Activated CD4-positive, alpha-beta T cell treated with anti-CD3 and anti-CD28 coated beads, Interleukin-2, amount 50 U/mL, for 48 hours (primary cell): ENCODE data around the gene LIMS1.
"Not testable (repeated sequence)": the region's sequence is repeated elsewhere in the genome, so short reads cannot be mapped to it uniquely, and the experiment has no call there.

Source experiments
- DNase-seq, 2 experiments: peaks; one replicate each; pipeline ENCODE4 v3.0.0-alpha.2; 2020

Gene LIMS1, protein sequence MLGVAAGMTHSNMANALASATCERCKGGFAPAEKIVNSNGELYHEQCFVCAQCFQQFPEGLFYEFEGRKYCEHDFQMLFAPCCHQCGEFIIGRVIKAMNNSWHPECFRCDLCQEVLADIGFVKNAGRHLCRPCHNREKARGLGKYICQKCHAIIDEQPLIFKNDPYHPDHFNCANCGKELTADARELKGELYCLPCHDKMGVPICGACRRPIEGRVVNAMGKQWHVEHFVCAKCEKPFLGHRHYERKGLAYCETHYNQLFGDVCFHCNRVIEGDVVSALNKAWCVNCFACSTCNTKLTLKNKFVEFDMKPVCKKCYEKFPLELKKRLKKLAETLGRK

DNA sequence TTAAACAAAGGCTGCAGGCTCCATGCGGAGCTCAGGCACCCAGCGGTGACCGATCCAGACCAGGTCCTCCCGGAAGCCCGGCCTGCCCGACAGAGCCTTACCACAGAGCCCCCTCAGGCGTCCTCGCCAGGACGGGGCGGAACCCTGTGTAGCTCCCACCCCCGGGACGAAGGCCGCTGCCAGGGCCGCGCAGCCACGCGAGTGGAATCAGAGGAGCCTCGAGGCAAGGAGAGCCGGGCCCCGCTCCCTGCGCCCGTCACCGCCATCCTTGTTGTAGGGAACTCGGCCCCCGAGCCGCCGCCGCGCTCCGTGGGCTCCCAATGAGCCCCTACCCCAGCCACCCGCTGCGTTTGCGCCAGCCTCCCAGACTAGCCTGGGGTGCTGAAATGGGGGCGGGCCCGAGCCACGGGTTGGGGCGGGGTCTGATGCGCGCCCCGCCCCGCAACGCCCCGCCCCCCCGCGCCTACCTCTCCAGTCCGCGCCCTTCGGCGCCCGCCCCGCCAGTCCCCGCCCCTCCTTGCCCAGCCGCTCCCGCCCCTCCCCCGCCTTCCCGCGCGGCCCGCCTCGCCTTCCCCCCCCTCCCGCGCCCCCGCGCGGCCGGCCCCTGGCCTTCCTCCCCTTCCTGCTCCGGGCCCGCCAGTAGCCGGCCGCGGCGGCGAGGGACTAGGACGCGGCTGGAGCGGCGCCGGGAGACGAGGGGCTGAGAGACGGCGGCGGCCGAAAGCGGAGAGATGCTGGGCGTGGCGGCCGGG lies at the start of gene LIMS1:
LIMS1 (plus strand) TSS at position 639 of the 752 bp plus-strand sequence; CDS start at position 732, 93 bp downstream.
- DNase-seq = peak; percentile 88 to 89

DNA sequence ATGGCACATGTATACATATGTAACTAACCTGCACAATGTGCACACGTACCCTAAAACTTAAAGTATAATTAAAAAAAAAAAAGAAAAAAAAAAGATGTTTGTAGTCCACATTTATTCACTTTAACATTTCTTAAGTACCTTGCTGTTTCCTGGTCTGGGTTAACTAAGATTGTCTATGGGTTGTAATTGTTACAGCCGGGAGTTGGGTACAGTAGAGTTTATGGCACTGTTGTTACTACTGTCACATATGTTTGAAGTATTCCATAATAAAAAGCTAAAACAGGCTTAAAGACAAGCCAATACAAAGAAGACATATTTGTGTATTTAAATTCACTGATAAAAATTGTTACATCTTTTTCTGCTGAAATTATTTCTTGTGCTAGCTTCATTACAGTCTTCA lies 49.0 kb upstream of the LIMS1 start:
- DNase-seq = no peak

DNA sequence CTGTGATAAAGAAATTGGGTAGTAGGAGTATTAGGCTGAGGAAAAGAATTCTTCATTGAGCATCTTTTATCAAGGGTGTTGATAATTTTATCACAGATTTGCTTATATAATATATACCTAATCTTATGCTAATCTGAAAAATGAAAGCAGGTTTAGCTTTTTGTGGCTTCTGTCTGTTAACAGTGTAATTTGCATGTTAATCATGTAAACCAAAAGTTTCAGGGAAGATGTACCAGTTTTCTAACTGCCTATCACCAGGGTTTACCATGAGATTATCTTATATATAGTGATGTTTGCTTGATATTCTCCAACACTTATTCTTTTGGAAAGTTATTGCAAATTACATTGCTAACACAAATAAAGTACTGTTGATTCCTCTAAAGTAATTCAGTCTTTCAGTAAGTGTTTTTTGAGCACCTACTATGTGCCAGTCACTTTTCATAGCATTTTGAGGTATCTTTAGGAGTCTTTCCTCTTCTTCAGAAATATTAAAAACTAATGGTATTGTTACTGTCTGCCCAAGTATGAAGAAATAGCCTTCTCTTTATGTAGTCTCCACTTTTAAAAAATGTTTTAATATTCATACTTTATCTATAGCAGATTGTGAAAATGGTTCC lies 43.7 kb upstream of the LIMS1 start:
- DNase-seq = no peak

DNA sequence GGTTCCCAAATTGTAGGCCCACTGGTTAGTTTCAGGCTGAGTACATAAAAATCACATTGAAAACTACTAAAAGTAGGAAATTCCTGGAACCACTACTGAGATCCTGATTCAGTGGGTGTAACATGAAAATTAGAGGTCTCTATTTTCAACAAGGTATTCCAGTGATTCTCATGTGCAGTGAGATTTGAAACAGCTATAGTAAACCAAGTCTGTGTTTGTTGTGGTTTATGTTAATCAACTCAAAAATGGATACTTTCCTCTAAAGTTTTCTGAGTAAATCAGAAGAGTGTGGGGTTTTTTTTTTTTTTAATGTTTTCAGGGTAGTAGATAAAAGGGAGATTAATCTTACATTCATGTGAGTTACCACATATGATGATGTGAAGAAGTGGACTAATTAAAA lies 42.4 kb upstream of the LIMS1 start:
- DNase-seq = no peak

DNA sequence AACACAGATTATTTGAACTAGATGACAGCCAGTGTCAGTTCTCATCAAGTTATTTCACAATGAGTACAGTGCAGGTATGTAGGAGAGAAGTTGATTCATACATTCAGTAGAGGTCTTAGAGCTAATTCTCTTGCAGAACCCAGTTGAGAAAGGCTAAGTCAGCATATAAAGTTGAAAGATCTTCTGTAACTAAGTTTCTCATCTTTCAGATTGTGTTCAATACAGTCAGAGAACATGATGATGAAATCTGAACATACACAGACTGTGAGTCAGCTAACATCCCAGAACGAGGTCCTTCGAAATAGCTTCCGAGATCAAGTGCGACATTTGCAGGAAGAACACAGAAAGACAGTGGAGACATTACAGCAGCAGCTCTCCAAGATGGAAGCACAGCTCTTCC lies 41.9 kb upstream of the LIMS1 start:
- no peak for DNase-seq

DNA sequence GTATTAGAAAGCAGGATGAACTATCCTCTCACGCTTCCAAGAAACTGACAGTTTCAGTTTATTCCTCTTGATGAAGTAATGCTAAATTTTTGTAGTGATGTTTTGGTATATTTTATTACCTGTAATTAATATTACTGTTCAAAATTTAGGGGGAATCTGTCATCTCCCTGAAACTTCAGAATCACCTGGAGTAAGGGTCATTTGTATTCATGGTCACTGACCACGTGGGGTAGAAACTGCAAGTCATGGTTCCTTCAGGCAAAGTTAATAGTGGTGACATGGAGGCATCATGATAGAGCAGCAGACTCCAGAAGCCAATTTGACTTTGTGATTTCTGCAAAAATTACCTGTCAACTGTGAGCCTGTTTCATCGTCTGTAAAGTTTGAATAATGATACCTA lies 38.1 kb upstream of the LIMS1 start:
- not testable (repeated sequence) for DNase-seq

DNA sequence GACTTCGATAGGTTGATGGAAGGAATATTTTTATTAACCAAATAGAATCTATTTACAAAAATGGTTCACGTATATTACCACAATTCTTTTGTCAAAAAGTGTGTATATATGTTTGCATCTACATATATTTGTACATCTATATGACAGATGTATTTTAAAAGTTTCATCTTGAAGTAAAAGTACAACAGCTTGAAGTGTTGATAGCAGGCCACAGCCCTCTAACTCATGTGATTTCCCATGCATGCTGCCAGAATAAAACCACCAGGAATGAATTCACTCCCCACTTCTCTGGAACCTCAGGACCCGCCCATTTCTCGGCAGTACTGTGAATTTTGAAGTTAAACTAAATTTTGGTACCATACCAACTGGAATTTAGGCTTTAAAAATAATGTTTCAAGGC lies 26.6 kb upstream of the LIMS1 start:
- not testable (repeated sequence) for DNase-seq

DNA sequence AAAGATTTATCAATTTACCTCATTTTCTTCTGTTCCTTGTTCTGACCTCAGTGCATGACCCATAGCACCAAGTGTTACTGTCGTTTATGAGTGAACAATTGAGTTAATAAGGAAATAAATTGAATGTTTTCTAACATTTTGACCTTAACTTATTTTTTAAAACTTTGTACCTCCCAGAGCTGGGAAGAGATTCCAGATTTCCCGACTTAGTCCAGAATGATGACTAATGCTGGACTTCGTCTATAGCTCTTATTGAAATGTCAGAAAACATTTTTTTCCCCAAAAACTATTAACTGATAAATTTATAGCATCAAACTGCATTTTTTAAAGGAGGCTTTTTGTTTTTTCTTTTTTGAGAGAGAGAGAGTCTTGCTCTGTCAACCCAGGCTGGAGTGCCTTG lies 21.8 kb upstream of the LIMS1 start:
- not testable (repeated sequence) for DNase-seq

DNA sequence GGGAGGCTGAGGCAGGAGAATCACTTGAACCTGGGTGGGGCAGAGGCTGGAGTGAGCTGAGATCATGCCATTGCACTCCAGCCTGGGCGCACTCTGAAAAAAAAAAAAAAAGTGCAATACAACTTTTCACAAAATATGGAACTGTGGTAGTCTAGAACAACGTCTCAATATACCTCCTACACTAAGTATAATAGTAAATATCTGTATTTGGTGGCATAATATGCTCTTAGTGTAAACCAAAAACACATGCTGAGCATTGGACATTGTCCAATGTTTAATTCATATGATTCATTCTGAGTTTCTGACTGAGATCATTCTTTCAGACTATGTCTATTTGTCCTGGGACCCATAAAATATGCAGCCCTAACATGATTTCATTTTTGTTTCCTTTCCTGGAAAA lies 19.8 kb upstream of the LIMS1 start:
- not testable (repeated sequence) for DNase-seq

DNA sequence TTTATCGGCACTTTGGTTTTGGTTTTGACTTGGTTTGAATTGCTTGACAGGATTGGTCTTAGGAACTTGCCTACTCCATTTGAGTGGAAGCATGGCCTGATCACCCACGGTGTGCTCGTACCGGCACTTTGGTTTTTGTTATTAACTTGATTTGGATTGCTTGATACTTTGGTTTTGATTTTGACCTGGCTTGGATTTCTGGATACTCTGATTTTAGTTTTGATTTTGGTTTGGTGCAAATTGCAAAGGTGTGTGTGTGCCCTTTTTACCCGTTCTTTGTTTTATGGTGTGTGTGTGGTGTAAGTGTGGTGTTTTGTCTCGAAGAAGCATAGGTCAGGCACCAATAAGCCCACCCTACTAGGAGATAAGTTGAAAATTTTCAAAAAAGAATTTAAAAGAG lies 9.6 kb upstream of the LIMS1 start:
- DNase-seq = not testable (repeated sequence)

DNA sequence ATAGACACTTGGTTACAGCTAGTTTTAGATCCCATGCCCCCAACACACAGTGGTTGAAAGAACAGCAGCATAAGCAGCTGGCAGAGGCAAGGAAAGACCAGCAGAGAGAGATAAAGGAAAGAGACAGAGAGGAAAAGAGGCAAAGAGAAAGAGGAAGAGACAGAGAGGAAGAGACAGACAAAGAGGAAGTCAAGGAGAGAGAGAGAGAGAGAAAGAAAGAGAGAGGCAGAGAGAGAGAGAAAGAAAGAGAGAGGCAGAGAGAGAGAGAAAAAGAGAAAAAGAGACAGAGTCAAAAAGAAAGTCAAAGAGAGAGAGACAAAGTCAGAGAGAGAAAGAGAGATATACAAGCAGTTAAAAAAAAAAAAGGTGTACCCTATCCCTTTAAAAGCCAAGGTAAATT lies 9.0 kb upstream of the LIMS1 start:
- not testable (repeated sequence) for DNase-seq

DNA sequence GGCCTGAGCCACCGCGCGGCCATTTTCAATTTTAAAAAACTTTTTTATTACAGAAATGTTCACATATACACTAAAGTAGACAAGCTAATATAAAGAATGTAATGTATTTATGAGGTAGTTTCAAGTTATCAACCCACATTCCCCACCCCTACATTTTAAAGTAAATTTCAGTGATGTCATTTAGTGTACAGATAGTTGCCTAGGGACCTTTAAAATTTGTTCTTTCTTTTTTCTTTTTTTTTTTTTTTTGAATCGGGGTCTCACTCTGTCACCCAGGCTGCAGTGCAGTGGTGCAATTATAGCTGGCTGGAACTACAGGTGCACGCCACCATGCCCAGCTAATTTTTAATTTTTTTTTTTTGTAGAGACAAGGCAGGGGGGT lies 2.6 kb upstream of the LIMS1 start:
- DNase-seq = no peak

DNA sequence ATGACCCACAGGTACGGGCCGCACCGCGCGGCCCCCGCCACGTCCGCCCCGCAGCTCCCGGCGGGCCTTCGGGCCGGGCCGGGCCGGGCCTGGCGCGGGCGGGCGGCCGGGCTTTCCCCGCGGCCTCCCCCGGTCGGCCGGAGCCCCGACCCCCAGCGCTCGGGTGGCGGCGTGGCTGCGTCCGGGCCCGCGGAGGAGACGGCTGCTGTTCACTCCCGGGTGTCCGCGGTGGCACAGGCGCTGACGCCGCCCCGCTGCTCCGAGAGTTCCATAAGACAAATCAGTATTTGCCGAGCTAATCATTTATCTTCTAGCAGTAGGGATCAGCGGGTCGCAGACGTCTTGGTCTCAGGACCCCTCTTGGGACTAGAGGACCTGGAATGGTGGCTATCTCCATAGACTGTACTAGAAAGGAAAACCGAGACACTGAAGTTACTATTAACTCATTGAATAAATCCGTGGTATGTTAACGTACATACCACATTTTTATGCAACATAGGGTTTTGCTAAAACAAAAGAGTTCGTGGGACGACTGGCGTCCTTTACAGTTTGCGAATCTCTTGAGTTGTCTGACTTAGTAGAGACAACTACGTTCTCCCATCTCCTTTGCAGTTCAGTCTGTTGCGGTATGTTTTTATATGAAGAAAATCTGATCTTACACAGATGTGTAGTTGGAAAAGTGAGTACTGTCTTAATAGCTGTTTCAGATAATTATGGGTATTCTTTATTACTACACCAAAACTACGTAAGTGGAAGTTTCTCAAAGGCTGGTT lies 500 bp downstream of the LIMS1 start:
- peak; percentile 49 to 51 for DNase-seq

DNA sequence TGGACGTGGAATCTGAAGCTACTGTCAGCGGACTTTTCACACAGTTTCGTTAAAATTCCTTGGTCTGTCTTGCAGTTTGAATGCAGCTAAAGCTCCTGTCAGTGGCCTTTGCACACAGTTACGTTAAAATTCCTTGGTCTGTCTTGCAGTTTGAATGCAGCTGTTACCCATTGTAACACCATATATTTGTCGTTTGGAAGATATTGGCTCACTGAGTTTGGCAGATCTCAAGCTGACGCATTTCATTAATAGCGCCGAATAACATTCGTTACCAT lies 1.0 kb downstream of the LIMS1 start:
- DNase-seq = no peak

DNA sequence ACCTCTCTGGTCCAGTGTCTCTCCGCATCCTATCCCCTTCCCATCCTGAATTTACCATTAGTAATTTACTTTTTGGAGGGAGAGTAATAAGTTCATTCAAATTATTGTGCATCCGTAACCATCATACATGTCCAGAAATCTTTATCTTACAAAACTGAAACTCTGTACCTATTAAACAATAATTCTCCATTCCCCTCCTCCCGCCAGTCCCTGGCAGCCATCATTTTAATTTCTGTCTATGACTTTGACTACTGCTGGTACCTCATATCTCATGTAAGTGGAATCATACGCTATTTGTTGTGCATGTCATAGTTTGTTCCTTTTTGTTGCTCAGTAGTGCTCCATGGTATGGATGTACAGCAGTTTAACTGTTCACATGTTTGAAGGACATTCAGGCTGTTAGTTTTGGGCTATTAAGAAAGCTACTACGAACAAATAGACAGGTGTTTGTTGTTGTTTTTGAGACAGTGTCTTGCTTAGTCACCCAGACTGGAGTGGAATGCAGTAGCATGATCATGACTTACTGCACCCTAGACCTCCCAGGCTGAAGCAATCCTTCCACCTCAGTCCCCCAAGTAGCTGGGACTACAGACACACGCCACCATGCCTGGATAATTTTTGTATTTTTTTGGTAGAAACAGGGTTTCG lies 2.0 kb downstream of the LIMS1 start:
- no peak for DNase-seq

DNA sequence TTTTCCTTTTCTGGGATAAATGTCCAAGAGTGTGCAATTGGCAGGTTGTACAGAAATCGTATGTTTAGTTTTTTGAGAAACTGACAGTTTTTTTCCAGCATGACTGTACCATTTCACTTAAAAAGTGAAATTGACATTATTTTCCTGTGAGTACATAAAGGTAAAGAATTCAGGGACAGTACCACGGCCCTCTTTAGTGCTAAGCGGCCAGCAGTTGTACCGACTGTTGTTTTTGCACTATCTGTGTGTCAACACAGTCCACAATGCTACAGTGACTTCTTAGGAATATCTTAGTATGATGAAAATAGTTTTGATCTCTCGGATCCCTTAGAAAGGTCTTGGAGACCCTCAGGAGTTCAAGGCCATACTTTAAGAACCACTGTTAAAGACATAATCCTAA lies 2.6 kb downstream of the LIMS1 start:
- DNase-seq = no peak

DNA sequence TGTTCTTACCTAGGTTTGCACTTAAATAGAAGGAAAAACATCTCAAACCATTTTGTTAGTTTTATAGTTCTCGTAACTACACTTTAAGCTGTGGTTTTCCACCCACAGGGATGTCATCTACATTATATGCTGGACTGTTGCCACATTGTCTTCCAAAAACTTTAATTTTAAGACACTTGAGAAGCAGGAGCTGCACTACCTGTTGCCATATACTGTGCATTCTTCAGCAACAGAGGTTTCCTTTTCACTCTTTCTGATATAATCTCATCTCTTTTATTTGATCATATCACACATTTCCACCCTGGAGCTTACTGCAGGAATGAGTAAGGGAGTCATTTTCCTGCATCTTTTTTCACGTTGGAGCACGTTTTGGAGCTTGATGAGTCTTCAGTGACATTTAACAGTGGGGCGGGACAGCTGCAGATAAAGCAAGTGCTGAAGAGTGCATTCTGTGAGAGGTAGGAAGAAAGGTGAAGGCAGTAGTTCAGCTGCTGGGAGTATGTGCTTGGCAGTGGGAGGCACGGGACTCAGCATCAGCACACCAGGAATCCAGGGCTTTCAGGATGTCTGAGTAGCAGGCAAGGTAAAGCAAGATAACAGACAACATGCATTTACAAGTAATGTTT lies 3.8 kb downstream of the LIMS1 start:
- DNase-seq = no peak

DNA sequence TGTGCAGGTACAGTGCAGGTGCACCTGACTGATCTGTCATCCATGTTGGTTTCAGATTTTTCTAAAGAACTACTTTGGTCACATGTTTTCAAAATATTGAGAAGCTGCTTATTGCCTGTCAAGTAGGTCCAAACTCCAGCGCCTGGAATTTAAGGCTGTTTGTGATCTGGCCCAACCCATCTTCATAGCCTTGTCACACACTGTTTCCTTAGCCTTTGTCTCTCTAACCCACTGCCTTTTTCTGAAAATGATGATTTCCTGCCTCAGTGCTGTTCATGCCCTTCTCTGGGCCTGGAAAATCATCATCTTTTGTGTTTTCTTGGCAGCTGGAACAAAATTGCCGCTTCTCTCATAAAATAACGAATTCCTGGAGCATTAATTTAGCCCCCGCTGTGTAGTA lies 7.2 kb downstream of the LIMS1 start:
- DNase-seq = no peak

DNA sequence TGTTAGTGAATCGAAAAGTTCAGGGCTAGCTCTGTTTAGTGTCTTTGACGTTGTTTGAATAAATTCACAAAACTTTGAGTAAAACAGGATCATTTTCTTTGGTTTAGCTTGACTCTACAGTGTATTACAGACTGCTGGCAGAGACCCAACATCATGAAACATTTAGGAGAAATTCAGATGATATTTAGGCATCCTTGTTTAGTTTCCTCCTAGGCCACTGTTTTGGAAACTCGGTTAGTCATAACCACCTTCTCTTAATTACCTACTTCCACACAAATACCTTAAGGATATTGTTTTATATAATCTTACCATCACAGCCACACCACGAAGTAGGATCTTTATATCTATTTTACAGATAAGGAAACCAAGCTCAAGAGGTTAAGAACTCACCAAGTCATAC lies 7.8 kb downstream of the LIMS1 start:
- no peak for DNase-seq

DNA sequence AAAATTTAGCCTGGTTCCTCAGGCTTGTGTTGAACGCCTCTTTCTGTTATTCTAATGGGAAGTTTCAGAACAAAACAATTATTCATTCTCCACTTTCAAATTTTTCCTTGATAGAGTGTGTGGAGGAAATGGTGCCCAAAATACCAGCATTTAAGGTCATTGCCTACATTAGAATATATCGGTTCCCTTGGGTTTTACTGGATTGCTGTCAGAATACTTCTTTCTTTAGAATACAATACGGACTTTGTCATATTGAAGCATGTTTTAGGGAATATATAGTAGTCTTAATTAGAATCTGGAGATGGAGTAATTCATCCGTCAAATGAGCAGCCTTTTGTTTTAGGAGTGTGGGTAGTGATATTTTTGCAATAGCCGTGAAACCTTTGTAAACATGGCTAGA lies 13.3 kb downstream of the LIMS1 start:
- no peak for DNase-seq

DNA sequence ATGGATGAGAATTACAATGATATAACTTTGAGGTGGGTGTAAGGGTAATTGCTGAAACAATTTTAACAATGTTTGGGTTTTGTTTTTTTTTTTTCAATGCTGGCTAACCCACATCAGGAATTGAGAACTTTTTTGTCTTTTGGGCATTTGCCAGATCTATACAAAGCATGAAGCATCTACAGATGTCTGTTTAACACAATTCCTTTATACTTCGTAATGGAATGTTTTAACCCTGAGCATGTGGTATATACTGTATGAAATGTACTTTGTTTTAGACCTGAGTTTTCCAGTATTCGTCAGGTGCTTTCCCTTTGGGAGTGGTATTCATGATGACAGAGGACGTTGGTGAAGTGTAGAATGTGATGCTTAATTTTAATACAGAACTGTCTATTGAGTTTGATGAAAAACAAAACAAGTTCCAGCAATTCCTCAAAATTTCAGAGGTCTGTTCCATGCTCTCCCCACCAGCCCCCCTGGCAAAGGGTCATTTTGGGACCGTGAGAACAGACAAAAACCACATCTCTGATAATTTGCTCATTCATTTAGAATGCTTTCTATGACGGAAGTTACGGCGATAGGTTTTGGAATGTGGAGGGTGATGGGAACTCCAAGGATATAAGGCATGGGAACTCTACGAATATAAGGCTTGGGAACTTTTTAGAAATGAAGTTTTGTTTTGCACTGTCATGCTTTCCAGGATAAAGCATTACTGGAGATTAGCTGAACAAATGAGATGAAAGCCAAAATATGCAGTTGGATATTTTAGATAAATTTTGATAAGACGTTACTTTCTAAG lies 14.1 kb downstream of the LIMS1 start:
- DNase-seq = no peak

DNA sequence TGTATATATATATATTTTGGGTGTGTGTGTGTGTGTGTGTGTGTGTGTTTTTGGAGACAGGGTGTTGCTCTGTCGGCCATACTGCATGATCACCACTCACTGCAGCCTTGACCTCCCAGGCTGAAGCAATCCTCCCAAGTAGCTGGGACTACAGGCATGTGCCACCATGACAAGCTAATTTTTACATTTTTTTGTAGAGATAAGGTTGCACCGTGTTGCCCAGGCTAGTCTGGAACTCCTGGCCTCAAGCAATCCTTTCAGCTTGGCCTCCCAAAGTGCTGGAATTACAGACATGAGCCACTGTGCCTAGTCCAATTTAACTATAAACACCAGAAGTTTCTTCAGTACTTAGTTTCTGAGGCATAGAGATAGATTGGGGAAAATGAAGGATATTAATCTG lies 18.3 kb downstream of the LIMS1 start:
- no peak for DNase-seq
